Right atrium auricular region (tissue), 2 donors: ENCODE measurements around the gene FOXA1. TPM values are rescaled to one million over a fixed set of nuclear protein-coding genes. Genes with fewer than 3 reads are reported as not detected.
A peak's percentile ranks its signal among the peaks of the same experiment; 100 is the strongest.

Experiments used
- DNase-seq: peaks from one replicate; pipeline ENCODE4 v3.0.0-alpha.2; 2019; ENCODE audit warnings: low spot score
- H3K27ac ChIP-seq, 2 donors: fragments of 200-600 bp; sonication (generic); 1 replicate in 1 of 2; 2 replicates in 1 of 2; pipeline ENCODE4 v1.5.1; 2016 to 2019
- H3K27me3 ChIP-seq, 2 donors: fragments of 200-600 bp; sonication (generic); one replicate each; pipeline versions ENCODE4 v1.5.1 to v1.6.0; 2017 to 2019
- H3K36me3 ChIP-seq: fragments of 200-600 bp; sonication (generic); one replicate; pipeline ENCODE4 v1.5.1; 2016
- H3K4me1 ChIP-seq, 2 donors: fragments of 200-600 bp; sonication (generic); one replicate each; pipeline versions ENCODE4 v1.5.1 to v1.6.0; 2017 to 2019
- H3K4me3 ChIP-seq, 2 donors: fragments of 200-600 bp; sonication (generic); 1 replicate in 1 of 2; 2 replicates in 1 of 2; pipeline ENCODE4 v1.5.1; 2017 to 2019; ENCODE audit warnings: mild to moderate bottlenecking in 1 of 2, moderate library complexity in 1 of 2
- H3K9me3 ChIP-seq, 2 donors: fragments of 200-600 bp; sonication (generic); one replicate each; pipeline ENCODE4 v1.5.1; 2019
- CTCF ChIP-seq, 2 donors: fragments of 200-600 bp; sonication (generic); IDR thresholded peaks; one replicate each; pipeline ENCODE4 v1.5.1; 2019; ENCODE audit warnings: antibody characterized with exemption in 2 of 2
- total RNA-seq, 2 donors: library from RNA; depleted of rRNA; stranded (reverse); fragments of >200 nt; gene quantifications; one replicate each; pipeline ENCODE4 v1.1.0, GENCODE V29; 2016

Gene FOXA1
- total RNA-seq, 2 donors from 2014 or later = not detected

- no peak for DNase-seq
- Histone ChIP-seq H3K9me3 (no peaks in the 10 kb centered on the region), H3K27me3 (peaks cover 71 to 92% of the 10 kb centered on the region in 2 donors), H3K36me3 (no peaks in the 10 kb centered on the region), H3K4me3 (no peak overlapping the region), H3K4me1 (peaks cover 0 to 33% of the 10 kb centered on the region in 2 donors), H3K27ac (no peak overlapping the region)
- no peak for TF ChIP-seq CTCF (IDR thresholded peaks at IDR 0.05)
Observed at GRCh38 chr14:37590428-37591139, 4.5 kb downstream of the FOXA1 start.

DNA sequence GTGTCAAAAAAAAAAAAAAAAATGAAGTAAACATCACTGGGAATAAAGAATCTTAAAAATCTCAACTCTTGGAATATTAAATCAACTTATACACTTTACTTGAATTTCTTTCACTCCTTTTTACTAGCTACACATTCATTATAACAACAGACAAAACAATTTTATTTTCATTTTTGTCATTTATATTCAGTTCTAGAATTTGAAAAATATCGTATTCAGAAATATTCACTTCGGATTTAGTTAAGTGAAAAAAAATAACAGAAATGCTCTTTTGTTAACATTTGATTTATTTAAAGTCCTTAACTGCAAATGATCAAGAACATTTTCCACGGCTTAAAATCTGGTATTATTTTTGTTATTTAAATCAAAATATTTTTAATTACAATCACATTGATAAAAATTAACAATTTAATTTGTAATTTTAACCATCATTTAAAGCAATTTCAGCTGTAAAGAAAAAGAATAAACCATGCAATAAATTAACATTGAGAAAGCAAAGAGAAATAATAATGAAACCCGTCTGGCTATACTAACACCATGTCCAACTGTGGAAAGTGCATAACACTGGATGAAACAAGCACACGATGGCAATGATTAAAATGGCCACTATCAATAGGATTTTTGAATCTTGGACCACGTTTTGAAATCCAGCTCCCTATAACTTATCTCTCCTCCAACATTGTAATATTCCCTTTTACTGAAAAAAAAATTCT is 5.2 kb downstream of the FOXA1 start:
- TF ChIP-seq CTCF (IDR thresholded peaks at IDR 0.05) = no peak
- Histone ChIP-seq H3K4me1 (peaks cover 0 to 34% of the 10 kb centered on the region in 2 donors), H3K27me3 (peaks cover 70 to 95% of the 10 kb centered on the region in 2 donors)

GRCh38 chr14:37588956-37589714 is 5.9 kb downstream of the FOXA1 start:
- H3K27me3 ChIP-seq = peaks cover 70 to 96% of the 10 kb centered on the region in 2 donors
- no peak for TF ChIP-seq CTCF (IDR thresholded peaks at IDR 0.05)
- H3K27ac ChIP-seq = no peak overlapping the region
- DNase-seq = no peak
- H3K4me1 ChIP-seq = peaks cover 0 to 34% of the 10 kb centered on the region in 2 donors
- no peaks in the 10 kb centered on the region for H3K36me3 ChIP-seq
- H3K4me3 ChIP-seq = no peak overlapping the region
- H3K9me3 ChIP-seq = no peaks in the 10 kb centered on the region

More for the DNA sequence above, 5.2 kb downstream of the FOXA1 start:
- no peak overlapping the region for H3K4me3 ChIP-seq
- no peak for DNase-seq
- H3K27ac ChIP-seq = no peak overlapping the region
- H3K36me3 ChIP-seq = no peaks in the 10 kb centered on the region
- H3K9me3 ChIP-seq = no peaks in the 10 kb centered on the region

GRCh38 chr14:37588667-37588955 is 6.4 kb downstream of the FOXA1 start:
- no peak for DNase-seq
- Histone ChIP-seq H3K36me3 (no peaks in the 10 kb centered on the region), H3K27ac (no peak overlapping the region), H3K27me3 (peaks cover 67 to 95% of the 10 kb centered on the region in 2 donors), H3K9me3 (no peaks in the 10 kb centered on the region), H3K4me1 (peaks cover 0 to 37% of the 10 kb centered on the region in 2 donors), H3K4me3 (no peak overlapping the region)
- TF ChIP-seq CTCF (IDR thresholded peaks at IDR 0.05) = no peak

DNA sequence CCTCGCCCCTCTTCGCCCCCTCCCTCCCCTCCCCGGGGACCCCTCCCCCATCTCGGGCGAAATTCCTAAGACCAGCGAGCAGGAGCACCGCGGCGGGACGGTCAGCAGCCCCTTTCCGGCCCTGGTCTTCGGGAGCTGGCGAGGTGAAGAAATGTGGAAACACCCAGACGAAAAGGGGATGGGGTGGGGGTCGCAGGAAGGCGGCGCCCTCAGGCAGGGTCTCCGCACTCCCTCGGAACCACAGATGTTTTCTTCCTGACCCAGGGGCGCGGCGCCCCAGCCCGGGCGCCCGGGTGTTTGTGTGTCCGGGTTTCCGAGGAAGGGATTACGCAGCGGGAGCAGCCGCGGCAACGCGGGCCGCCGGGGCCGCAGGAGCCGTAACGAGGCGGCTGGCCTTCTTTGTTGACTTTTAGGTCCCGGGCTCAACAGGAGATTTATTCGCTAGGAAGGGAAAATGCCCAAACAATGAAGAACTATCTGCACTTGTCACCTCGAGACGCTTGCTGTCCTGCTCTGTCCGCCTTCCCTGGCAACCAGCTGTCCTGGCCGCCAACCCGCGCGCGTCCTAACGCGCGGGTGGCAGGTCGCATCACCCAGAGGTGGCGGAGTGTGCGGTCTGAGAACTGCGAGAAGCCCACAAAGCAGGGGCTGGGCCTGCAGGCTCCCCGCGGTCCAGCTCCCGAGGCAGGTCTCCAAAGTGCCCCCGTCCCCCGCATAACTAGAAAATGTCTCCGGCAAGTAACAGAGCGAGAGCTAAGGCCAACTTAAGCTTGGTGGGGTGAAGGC is 7.0 kb downstream of the FOXA1 start:
- DNase-seq = no peak
- peaks cover 69 to 94% of the 10 kb centered on the region in 2 donors for H3K27me3 ChIP-seq
- H3K4me3 ChIP-seq = peak overlapping the region in 1 of 2 donors; percentile 1

More for the DNA sequence above, 7.0 kb downstream of the FOXA1 start:
- no peak overlapping the region for H3K27ac ChIP-seq
- H3K4me1 ChIP-seq = peaks cover 0 to 41% of the 10 kb centered on the region in 2 donors
- H3K36me3 ChIP-seq = no peaks in the 10 kb centered on the region
- no peak for TF ChIP-seq CTCF (IDR thresholded peaks at IDR 0.05)
- H3K9me3 ChIP-seq = no peaks in the 10 kb centered on the region
